ENCODE data around the gene RAD51B.

RAD51B gene

GRCh38 chr14:68395604-68396003 is 576.0 kb downstream of the RAD51B start:
- peak; percentile 86 to 94 (median 89) for DNase-seq

- peak in 1 of 3 donors; percentile 64 for DNase-seq
Measured at GRCh38 chr14:68396461-68396860, 576.9 kb downstream of the RAD51B start.

DNA sequence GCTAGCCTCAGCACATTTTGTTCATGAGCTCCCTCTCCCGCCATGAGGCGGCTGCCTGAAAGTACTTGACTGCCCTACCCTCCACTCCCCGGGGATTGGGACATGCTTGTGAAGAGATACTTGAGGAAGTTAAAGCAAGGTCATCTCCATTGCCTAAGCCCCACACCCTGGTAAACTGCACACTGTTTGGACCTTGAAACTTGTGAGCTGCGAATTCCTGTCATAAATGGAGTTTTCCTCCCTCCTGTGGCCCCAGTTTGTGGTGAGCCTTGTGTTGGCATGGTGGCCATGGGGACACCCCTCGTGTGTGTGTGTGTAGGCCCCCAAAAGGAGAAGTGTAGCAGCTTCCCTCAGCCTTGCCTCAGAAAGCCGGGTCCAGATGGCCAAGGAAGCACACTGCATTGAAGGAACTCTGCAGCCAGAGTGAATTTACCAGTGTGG is 577.8 kb downstream of the RAD51B start:
- peak; percentile 81 to 86 (median 85) for DNase-seq

DNA sequence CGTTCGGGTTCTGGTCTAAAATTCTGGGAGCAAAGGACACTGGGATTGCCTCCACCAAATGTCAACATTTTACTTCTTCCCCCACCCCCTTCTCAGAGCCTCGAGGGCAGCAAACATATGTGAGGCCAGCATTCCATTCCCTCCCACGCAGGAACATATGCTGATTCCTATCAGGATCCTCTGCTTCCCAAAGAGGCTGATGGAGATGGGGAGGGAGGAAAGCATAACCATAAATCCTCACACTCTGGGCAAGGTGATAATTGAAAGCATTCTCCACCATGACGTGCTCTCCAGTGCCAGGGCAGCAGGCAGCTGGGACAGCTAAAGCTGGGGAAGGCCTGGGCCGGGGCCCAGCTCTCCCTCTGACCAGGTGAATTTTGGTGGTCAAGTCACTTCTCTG is 578.2 kb downstream of the RAD51B start:
- no peak for DNase-seq

DNA sequence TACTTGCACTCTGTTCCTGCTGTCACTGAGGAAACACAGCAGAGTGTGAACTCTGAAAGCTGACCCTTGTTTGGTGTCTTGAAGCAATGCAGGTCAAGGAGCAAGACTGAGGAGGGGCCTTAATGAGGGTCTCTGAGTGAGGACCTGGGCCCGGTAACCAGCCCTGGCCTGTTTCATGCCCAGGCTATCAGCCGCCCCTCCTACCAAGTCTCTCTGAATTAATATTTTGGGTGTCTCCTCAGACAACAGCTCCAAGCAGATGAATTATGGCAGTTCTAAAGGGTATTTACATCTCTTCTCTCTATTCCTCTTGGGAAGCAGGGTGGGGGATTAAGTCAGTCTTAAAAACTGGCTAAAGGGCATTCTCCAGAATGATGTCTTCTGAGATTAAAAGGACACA is 578.8 kb downstream of the RAD51B start:
- DNase-seq, result no peak

GRCh38 chr14:68399971-68400370 is 580.4 kb downstream of the RAD51B start:
- DNase-seq, result no peak

GRCh38 chr14:68401317-68401716 is 581.7 kb downstream of the RAD51B start:
- DNase-seq, result no peak

GRCh38 chr14:68401855-68402254 is 582.3 kb downstream of the RAD51B start:
- no peak for DNase-seq

GRCh38 chr14:68402525-68403101 is 583.0 kb downstream of the RAD51B start:
- no peak for DNase-seq

DNA sequence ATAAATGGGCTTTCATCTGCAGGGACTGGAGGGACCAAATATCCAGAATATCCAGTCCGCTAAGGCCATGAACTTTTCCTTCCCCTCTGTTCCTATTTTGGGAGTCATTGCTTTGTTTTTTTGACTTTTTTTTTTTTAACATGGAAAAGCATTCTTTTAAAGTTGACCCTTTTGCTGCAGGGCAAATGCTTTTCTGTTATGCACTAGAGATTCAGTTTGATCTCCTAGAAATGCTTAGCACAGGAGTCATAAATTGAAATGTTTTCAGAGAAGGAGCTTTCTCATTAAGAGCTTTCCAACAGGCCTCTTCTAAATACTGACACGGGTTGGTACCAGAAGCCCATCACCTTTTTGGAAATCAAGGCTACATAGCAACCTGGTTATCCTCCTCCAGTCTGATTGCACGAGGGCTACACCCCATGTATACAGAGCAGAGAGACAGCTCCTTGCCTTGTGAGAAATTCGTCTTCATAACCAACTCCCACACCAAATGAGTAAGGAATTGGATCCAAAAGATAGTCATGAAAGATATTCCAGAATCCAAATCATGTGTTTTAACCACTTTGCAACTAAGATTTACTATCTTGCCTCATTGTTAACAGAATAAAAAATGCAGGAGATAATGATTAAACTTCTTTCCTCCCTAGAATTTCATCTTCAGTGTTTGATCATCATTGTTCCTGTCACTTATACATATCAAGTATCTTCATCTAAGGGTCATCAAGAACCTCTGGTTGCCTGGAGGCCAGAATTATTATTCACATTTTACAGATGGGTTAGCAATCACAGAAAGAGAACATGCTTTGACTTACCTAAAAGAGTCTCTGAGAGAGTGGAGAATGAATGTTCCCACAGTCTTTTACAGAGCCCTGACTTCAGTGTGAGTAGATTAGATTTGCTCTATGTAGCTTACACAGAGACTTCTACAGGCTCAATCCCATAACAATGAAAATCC is 583.9 kb downstream of the RAD51B start:
- no peak for DNase-seq

GRCh38 chr14:68404146-68404527 is 584.6 kb downstream of the RAD51B start:
- DNase-seq, result peak; percentile 38 to 64 (median 48)

DNA sequence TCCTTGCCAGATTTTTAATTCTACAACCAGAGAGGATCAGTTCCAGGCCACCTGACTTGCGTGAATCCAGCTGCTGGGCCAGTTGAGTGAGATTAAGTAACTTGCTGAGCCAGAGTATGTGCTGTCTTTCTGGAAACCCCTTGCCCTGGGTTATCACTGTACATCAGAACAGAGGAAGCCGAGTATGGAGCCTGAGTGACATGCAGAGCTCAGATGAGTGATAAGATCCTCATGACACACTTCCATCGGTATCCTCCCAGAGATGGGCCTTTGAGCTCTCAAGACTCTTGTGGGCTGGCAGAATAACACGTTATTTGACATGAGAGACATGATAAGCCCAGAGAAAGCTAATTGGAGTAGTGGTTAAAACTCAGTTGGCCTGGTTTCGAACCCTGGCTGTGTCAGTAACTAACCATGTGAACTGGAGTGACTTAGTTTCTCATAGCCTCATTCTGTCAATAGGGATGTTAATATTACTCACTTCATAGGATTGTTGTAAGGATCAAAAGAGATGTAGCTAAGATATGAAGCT is 585.1 kb downstream of the RAD51B start:
- peak in 1 of 3 donors; percentile 52 for DNase-seq

- DNase-seq, result peak in 2 of 3 donors; percentile 44 to 55
Measured at GRCh38 chr14:68405961-68406360, 586.4 kb downstream of the RAD51B start.

- DNase-seq, result no peak
Measured at GRCh38 chr14:68407285-68407684, 587.7 kb downstream of the RAD51B start.

GRCh38 chr14:68407825-68408224 is 588.2 kb downstream of the RAD51B start:
- DNase-seq, result no peak

- DNase-seq, result peak; percentile 44 to 57 (median 46)
Measured at GRCh38 chr14:68408680-68409079, 589.1 kb downstream of the RAD51B start.

DNA sequence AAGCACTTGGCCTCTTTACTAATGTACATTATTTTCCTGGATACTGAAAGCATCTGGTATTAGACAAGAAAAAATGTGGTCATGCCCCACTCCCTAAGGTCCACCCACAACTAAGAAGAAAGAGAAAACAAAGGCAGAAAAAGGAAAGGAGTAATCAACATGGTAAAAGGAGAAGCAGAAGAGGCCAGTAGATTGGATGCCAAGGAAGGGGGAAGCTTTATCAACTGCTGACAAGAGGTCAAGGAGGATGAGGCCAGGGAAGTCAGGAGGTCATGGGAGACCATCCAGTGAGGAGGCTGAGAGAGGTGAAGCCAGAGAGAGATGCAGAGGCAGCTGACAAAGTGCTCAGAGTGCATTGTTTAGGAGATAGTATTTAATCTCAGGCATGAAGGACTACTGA is 589.8 kb downstream of the RAD51B start:
- DNase-seq, result peak; percentile 43 to 52 (median 47)

GRCh38 chr14:68412505-68413465 is 593.2 kb downstream of the RAD51B start:
- no peak for DNase-seq

GRCh38 chr14:68413509-68413908 is 593.9 kb downstream of the RAD51B start:
- DNase-seq, result no peak

DNA sequence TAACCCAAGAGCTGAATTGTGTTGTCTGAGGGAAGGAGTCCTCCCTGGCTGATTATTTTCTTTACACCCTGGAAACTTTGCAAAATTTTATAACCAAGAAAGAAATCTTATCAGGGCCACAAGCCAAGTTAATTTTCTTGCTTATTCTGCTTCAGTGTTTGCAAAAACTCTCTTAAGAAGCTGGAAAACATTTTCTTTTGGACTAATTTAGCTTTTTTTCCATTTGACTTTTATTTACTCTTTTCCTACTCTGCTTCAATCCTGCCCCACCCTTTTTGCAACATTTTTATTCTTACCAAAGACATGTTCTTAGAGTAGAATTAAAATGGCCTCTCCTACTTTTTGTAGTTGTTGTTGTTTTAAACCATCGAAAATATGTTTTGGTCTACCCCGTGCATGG is 594.5 kb downstream of the RAD51B start:
- DNase-seq, result no peak

DNA sequence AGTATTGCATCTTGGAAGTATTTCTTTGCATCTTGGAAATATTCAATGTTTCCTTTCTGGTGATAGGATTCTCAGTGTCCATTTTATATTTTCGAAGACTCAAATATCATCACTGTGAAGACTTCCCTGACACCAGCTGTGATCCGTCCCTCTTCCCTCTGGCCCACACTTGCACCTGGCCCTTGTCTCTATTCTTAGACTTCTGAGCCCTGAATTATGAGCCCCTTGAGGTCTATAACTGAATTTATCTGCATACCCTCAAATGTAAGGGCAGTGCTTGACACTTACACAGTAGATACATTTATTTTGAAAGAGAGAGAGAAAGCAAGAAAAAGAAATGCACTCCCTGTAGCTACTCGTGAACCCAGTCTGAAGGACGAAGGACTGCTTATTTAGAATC is 596.6 kb downstream of the RAD51B start:
- DNase-seq, result no peak

GRCh38 chr14:68417009-68417650 is 597.6 kb downstream of the RAD51B start:
- DNase-seq, result no peak

All from suppressor macrophage treated with lipopolysaccharide for 1 hour (primary cell).